Esophagus muscularis mucosa (tissue), 4 donors: ENCODE results near the gene ZC3H18.

Experiments
- EP300 ChIP-seq: sonication (generic); formaldehyde crosslinking; IDR thresholded peaks from one replicate; pipeline ENCODE4 v1.6.1; 2017; ENCODE audit warnings: antibody characterized with exemption
- POLR2A ChIP-seq: fragments of 450-650 bp; IDR thresholded peaks from one replicate; pipeline ENCODE4 v1.6.1; 2017; ENCODE audit warnings: antibody characterized with exemption, moderate library complexity, mild to moderate bottlenecking, low read depth
- POLR2AphosphoS5 ChIP-seq, 2 donors: sonication (generic); formaldehyde crosslinking; IDR thresholded peaks; one replicate each; pipeline ENCODE4 v1.6.1; 2017; ENCODE audit warnings: antibody characterized with exemption in 2 of 2
- TF ChIP-seq, protein P1 (sequence below), 3 experiments: fragments of 200-600 bp in 2 of 3; fragments of 450-650 bp in 1 of 3; sonication (generic) in 2 of 3; IDR thresholded peaks; one replicate each; pipeline ENCODE4 v1.5.1; 2017 to 2019; ENCODE audit warnings: antibody characterized with exemption in 3 of 3, mild to moderate bottlenecking in 2 of 3, moderate library complexity in 1 of 3

DNA sequence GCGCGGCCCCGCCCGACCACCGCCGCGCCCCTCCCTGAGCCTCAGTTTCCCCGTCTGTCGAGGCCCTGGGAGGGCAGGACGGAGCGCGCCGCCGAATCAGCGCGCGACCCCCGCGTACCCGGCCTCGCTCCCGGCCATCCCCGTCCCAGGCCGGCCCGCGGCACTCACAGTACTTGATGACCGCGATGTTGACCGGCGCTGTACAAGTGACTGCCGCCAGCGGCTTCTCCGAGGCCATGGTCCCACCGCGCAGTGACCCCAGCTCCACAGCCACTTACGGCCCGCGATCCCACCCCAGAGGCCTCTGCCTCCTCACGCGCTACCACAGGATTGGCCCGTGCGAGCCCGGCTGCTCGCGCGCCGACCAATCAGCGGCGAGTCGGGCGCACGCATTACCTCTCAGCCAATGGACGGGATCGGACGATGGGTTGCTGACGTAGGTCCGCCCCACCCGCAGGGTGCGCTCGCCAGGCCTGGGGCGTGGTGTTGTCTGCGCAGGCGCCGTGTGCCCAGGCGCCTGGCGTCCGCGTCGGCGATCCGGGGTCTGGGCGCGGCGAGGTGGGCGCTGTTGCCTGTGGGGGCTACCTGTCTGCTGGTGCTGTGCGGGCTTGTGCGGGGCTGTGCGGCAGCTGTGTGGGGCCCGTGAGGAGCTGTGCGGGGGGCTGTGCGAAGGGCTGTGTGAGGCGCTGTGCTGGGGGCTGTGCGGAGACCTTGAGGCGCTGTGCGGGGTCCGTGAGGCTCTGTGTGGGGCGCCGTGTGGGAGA, 92.8 kb downstream of the ZC3H18 start, which contains the start of gene MVD:
- TF ChIP-seq POLR2A (peak; percentile 43), POLR2AphosphoS5 (IDR thresholded peaks at IDR 0.05) (peak; percentile 93 to 95), EP300 (no peak)
- TF ChIP-seq, protein P1, sequence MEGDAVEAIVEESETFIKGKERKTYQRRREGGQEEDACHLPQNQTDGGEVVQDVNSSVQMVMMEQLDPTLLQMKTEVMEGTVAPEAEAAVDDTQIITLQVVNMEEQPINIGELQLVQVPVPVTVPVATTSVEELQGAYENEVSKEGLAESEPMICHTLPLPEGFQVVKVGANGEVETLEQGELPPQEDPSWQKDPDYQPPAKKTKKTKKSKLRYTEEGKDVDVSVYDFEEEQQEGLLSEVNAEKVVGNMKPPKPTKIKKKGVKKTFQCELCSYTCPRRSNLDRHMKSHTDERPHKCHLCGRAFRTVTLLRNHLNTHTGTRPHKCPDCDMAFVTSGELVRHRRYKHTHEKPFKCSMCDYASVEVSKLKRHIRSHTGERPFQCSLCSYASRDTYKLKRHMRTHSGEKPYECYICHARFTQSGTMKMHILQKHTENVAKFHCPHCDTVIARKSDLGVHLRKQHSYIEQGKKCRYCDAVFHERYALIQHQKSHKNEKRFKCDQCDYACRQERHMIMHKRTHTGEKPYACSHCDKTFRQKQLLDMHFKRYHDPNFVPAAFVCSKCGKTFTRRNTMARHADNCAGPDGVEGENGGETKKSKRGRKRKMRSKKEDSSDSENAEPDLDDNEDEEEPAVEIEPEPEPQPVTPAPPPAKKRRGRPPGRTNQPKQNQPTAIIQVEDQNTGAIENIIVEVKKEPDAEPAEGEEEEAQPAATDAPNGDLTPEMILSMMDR (IDR thresholded peaks at IDR 0.05) = peak in 1 of 3 experiments; percentile 21
